Endometrium (tissue), 2 donors: ENCODE results near the gene EIF3K.

Source experiments
- FAIRE-seq: peaks from 2 replicates; lab custom pipeline; 2012; peaks lifted over from hg19 to GRCh38; lab: Jason Lieb, UNC
- donor health status: control.
- donor health status: control.

EIF3K gene

DNA sequence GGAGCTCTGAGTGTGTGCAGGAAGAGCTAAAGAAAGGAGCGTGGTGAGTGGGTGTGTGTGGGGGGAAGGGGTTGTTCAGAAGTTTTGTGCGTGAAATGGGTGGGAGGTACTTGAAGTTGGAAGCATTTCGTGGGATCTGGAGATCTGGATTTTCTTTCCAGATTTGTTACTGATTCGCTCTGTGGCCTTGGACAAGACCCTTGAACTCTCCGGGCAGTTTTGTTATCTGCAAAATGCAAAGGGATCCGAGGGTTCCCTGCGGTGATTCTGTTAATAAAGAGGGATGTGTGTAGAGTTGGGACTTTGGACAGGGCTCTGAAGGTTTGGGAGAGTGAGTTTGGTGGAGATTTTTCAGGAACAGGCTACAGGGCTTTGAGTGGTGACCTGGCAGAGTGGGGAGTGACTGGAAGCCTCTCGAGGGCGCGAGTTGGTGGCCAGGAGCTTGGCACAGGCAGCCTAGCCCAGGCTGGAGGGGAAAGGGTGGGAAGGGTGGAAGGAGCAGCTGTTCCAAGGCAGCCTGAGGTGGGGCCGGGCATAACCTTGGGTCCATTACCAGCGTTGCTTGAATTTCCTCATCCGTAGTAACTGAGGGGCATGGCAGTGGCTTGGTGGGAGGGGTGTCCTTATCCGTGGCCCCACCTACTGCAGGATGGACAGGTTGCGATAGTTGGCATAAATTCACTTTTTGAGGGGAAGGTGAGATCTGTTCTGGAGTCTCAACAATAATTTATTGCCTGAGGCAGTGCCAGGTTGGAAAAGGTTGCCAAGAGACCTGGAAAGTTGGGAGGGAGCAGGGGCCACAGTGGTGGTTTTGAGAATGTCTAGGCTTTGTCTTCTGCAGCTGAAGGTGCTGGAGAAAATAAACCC lies 30.6 kb downstream of the EIF3K start:
- no peak for FAIRE-seq

DNA sequence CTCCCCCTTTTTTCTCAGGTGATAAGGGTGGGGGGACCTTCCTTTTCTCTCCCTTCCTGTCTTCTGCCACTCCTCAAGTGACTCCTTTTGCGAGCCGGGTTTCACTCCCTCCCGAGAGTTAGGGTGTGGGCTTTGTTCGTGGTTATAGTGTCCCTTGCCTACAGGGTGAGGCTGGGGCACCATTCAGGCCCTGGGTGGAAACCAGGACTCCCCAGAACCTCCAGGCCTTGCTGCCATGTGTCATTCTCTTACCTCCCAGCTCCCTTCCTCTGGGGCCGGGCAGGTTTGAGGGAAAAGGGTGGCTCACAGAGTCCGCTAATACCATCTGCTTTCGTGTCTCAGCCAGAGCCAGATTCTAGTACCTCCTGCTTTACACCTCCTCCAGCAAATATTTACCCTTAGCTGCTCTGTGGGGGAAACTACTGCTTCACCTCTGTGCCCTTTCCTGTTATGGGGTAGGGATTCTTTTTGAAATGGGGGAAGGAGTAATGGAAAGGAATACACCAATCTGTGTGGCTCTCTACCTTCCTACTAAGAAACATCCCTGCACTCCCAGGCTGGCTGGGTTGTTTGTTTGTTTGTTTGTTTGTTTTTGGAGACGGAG lies 31.3 kb downstream of the EIF3K start:
- no peak for FAIRE-seq

DNA sequence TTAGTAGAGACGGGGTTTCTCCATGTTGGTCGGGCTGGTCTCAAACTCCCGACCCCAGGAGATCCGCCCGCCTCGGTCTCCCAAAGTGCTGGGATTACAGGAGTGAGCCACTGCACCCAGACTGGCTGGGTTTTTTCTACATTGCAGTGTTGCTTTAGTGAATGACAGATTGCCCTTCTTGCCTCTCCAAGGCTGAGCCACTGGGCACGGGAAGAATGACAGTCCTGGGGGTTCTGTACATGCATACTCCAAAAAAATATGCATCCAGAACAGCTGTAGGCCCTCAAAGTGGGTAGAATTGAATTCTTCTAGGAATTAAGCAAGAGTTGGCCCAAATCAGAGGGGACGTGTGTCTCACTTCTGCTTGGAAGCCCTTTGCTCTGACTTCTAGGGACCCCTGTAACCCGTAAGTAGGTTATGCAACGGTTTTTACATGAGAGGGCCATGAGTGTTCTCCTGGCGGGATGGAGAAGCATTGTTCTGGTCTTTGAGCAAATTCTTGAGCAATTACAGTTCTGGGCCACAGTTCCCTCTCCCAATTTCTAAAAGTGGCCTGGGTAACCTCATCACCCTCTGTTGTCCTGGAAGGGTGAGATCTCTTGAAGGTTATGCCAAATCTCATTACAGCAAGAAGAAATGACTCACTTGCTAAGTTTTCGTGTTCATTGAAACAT lies 32.1 kb downstream of the EIF3K start:
- no peak for FAIRE-seq

DNA sequence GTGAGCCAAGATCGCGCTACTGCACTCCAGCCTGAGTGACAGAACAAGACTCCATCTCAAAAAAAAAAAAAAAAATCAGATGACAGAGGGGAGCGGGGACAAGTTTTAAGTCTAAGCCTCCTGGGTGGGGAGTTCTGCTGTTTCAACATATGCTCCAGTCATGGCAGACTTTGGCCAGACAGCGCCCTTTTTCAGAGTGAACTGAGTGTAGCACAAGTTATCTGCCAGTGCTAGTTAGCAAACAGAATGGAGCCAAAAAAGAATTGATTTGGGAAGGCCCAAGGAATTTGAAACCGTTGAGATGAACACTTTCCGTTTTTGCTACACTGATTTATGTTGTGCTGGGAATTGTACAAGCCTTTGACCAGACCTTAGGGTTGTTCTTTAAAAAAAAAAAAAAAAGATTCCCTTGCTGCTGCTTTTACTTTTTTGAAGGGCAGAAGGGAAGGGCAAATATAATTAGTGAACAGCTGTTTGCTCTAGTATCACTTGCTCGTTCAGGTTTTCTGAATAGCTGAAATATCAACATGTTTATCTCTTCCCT lies 34.1 kb downstream of the EIF3K start:
- FAIRE-seq: no peak

DNA sequence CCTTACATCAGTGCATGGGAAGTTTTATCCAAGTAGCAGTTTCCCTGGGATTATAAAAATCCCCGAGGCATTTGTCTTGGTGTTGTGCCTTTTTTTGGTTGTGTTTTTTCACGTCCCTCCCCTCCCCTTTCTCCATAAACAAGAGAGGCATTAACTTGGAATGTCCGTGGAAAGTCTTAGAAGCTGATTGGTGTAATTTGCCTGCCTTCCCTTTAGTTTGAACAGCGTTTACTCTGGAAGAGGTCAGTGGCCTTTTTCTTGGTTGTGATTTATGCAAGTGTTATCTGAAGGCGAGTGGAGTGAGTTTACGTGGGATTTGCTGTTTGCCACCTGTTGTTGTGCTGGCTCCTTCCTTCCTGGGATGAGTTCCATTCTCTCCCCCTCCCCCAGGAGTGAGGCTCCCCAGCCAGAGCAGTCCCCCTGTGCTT lies 35.7 kb downstream of the EIF3K start:
- FAIRE-seq: no peak

DNA sequence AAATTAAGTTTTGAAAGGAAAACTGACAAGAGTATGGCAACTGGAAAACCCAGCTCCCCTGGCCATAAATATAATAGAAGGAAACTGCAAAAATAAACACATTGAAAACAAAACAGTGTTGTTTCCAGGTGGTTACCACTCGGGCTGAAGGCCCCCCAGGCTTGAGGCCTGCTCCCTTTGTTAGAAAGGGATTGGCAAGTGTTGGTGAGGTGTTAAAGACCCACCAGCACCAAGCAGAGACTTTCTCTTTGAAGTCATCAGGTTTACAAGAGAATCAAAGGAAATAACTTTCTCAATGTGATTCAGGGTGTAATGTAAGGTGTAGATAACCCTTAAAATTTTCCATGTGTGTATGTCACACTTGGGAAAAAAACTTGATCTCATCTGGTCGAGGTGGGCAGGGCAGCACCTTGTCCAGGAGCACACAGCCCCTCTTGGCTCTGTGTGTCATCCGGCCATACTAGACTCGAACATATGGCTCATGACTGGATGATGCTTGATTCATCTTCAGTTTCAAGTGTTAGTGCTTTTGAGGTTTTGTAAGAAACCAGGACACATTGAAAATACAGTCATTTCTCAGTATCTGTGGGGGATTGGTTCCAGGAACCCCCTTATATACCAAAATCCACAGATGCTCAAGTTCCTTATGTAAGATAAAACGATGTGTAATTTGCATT lies 36.3 kb downstream of the EIF3K start:
- FAIRE-seq: no peak

DNA sequence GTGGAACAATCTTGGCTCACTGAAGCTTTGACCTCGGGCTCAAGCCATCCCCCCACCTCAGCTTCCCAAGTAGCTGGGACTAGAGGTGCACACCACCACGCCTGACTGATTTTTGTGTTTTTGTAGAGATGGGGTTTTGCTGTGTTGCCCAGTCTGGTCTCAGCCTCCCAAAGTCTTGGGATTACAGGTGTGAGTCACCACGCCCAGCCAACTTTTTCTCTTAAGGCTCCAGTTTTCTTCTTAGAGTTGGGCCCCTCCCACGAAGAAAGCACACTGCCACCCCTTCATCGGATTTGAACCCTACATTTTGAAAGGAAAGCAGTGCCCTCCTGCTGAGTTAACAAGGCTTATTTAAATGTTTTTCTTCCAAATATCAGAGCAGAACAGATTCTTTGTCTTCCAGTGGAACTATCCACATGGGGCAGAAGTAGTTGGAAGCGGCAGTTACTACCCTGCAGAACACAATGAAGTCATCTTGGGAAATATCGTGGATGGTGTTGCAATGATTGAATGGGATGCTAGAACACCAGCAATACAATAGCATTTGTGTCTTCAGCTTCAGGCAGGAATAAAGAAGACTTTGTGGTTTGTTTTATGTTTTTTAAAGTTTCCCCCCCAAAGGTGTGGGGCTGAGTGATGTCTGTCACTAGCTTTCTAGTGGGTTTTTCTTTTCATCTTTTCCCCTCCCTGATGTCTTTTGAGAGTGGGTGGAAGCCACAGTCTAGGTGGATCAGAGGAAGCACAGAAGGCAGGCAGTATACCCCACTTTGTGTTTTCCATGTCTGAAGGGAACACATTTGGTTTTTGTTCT lies 37.4 kb downstream of the EIF3K start:
- no peak for FAIRE-seq

DNA sequence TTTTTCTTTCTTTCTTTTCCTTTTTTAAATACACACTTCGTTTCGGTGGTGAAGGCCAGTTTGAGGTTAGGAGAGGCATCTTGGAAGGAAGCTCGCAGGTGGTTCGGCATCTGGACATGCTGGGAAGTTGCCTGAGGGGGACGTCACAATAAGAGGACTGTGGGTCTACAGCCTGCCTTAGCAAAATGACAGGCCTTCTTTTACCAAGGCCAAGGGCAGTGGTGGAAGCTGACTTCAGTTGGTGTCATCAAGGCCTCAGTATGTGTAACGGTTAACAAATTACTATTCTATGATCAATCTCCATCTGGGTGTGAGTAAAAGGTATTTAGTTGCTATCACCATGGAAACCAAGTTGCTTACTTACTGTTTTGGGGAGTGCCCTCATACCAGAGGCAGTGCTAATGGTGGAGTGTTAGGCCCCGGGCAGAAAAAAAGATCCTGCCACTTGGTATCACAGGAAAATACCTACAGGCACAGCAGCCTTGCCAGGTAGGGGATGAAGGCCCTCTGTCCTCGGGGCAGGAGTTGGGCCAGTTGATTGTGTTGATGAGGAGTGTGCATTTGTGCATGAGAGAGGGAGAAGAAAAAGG lies 38.7 kb downstream of the EIF3K start:
- no peak for FAIRE-seq

DNA sequence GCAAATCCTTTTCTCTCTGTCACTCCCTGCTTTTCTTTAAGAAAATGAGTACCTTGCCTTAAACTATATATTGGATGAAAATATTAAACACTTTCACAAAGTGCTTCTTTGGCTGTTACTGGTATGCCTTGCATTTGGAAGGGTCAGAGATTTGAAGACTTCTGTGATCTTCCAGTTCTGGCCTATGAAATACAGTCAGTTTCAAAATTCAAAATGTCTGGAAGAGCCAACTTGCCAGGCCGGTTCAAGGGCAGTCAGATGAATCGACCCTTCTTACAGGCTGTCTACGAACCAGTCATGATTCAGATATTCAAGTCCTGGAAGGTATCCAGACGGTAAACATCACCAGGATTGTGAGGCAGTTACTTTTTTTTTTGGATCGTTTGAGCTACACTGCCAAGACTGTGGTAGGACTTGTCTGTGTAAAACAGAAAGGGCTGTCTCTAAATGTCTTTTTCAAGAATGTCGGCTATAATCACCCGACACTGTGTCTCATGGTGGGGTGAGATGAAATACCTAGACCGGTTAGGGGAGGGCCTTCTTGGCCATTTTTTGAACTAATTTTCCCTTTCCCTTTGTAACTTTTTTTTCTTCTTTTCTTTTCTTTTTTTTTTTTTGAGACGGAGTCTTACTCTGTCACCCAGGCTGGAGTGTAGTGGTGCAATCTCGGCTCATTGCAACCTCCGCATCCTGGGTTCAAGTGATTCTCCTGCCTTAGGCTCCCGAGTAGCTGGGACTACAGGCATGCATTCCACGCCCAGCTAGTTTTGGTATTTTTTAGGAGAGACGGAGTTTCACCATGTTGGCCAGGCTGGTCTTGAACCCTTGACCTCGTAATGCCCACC lies 39.7 kb downstream of the EIF3K start:
- peak; percentile 86 for FAIRE-seq

DNA sequence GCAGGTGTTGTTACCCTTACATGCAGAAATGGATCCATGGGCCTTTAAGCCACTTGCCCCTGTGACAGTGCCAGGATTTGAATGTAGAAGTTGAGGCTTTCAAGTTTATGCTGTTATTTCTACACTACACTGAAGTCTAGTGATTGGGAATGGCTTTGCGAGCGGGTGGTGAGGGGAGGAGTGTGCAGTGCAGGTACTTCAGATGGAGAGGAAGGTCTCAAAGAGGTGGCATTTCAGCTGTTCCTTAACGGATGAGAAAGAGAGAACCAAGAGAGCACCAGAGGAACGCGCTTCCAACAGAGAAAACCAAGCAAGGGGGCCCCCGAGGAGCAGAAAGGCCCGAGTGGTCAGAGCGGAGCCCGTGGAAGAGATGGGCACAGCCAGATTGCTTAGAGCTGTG lies 41.7 kb downstream of the EIF3K start:
- no peak for FAIRE-seq

DNA sequence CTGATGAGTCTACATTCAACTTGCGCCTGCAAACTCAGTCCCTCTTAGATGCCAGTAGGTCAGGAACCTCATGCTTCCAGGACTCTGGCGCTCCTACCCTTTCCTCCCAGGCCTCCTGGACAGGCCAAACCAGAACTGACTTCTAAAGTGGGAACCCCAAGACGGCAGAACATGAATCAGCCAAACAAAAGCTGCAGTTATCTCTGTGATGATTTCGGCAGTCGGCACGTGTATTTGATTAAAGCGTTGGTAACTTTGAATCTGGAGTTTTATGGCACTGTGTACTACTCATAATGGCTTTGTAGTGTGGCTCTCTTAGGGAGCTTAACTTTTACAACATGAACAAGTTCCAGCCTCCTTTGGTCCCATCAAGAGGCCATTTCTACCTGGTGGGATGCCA lies 42.1 kb downstream of the EIF3K start:
- FAIRE-seq: no peak

DNA sequence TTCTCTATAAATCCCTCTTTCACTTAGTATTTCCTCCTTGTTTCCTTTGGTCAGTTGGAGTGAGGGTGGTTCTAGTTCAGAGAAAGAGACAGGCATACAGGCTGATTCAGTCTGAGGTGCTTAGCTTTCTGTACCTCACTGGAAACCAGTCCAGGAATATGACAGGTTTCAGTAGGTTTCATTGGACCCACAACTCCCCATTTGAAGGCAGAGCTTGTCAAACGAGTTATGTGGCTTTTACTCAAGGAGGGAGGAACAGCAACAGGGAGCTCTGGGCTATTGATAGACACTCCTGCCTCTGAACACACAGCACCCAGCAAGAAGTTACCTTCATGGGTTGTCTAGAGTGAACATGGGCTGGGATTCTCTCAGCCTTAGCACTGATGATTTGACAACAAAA lies 43.0 kb downstream of the EIF3K start:
- FAIRE-seq: no peak

DNA sequence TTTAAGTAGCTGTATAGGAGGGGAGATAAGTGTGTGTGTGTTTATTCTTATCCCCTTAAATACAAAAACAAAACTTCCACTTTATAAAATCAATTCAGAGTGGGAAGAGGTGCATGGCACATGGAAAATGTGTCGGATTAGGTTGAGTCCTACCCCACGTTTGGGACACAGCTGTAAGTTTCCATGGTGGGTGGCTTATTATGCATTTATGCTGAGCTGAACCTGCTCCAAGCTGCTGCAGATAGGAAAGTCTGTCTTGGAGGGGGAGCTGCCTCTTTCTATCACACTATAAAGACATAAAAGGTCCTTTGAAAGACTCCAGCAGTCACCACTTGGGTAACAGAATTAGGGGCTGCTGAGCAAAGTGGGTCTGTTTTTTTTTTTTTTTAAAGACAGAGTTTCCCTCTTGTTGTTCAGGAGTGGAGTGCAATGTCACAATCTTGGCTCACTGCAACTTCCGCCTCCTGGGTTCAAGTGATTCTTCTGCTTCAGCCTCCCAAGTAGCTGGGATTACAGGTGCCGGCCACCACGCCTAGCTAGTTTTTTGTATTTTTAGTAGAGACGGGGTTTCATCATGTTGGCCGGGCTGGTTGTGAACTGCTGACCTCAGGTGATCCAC lies 43.7 kb downstream of the EIF3K start:
- FAIRE-seq: no peak

DNA sequence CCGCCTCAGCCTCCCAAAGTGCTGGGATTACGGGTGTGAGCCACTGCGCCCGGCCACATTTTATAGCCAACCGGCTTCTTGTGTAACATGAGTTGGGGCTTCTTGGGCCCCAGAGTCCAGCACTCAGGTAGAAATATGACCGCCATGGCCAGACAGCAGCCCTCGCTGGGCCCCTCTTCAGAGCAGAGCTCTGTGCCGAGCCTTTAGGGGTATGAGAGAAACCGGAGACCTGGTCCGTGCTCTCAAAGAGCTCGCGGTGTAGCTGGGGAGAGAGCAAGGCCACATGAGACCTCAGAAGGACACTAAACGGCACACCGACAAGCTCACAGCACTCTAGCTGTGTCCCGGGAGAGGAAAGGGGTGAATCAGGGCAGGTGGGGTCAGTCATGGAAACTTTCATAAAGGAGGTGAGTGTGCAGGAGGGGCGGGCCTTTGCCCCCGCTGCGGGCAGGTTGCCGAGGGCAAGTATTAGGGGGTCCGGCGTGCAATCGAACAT lies 44.2 kb downstream of the EIF3K start:
- FAIRE-seq: no peak

DNA sequence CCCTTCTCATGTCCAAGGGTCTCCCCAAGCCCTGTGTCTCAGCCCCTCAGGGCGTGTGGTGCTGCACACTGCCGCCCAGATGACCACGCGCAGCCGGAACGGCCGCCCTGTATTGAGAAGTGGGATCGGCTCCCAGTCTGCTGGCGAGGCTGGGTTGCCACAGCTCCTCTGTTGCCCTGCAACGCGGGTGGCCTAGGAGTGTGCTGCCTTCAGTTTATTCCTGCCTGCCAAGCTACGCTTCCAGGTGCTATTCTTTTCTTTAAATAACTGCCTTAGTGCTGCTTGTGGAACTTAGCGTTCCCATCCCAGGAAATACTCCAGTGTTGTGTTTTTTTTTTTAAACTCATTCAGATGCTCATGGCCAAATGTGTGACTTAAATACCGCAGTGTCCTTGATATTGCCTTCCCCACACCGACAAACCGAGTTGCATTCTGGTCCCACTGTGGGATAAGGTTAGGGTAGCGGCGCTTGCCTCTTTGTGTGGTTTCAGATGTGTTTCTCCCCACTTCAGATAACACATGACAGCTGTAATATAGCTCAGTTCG lies 45.0 kb downstream of the EIF3K start:
- FAIRE-seq: no peak

DNA sequence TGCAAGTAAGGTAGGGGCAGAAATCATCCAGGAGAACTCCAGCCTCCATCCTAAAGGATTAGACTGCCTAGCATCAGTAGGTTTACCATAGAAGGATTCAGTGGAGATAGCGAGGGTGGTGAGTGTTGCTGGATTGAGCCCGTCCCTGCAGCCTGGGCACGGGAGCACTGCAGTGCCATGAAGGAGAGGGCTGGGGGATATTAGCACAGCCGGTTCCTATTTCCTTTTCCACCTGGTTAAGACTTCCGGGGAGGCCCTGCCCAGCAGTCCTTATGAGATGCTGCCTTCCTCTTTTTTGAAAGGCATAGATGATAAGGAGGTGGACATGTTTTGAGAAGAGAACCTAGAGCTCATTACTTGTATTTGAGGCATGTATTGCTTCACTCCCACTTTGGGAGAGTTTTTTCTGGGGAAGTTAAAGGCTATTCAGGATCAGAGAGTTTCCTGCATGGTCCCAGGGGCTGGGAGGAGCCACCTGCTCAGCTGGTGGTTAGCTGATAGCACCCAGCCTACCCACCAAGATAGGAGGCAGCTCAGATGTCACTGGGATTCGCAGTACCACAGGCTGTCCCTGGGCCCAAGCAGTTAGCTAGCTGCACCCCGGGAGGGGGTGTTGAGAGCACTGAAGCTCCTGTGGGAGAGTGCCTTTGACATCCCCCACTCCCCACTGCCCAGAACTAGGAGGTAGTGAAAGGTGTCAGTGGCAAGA lies 45.7 kb downstream of the EIF3K start:
- FAIRE-seq: no peak

DNA sequence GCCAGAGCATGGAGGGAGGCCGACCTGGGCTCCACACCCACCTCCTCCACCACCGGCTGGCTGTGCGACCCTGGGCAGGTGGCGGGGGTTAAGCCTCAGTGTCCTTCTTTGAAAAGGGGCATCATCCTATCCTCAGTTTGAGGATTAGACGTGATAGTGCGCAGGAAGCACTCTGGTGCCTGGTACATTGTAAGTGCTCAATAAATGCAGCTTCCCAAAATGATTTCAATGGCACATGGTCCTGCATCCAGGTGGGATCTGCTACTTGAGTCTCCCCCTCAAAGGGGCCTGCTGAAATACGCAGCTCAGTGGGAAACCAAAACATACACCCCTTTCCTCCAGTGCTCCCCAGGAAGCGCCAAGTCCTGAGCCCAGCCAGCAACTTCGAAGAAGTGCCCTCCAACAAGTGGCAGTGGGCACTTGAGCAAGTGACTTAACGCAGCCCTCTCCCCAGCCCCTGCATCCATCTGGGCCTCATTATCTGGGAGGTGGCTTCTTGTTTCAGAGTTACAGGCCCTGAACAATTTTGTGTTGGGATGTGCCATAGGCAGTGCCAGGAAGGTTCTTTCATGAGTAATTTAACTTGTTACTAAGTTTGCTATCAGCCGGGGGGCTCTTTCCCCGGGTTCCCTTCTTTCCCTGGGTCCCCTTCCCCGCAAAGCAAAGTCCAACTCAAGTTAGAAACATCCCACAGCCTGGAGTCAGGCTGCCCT lies 46.4 kb downstream of the EIF3K start:
- no peak for FAIRE-seq
